ENCODE data around the gene SMG6.
"Not testable (repeated sequence)": the region's sequence is repeated elsewhere in the genome, so short reads cannot be mapped to it uniquely, and the experiment has no call there.

The SMG6 gene

DNA sequence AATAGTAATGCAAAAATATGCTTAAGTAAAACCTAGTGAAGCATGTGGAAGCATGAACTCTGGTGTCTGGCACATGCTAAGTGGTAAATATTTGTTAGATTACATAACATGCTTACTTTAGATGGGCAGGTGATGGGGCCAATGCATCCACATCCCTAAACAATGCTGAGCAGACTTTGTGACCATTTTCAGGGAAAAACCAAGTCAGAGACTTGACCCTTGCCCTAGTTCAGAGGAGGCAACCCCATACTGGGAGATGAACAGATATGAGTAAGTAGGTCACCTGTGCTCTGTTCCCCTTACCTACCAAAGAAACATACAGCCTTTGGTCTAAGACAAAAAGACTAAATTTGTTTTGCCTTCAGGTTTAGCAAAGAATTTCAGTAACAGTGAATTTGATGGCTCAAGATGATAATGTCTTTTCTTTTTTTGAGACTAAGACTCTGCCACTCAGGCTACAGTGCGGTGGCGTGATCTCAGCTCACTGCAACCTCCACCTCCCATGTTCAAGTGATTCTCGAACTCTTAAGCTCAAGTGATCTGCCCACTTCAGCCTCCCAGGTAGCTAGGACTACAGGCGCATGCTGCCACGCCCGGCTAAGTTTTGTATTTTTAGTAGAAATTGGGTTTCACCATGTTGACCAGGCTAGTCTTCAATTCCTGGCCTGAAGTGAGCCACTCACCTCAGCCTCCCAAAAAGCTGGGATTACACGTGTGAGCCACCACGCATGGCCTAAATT is 157.3 kb downstream of the SMG6 start:
- Histone ChIP-seq H4K20me1 (ENCODE audit: low read depth, low read length) (no peaks in the 10 kb centered on the region), H3K4me2 (ENCODE audit: low read depth, low read length, poor library complexity, severe bottlenecking) (no peak overlapping the region), H3K36me3 (ENCODE audit: low read length) (no peaks in the 10 kb centered on the region), H2AFZ (ENCODE audit: low read depth, low read length, severe bottlenecking) (no peak overlapping the region), H3K79me2 (ENCODE audit: insufficient read depth, low read length) (no peaks in the 10 kb centered on the region), H3K9ac (ENCODE audit: low read length) (no peak overlapping the region), H3F3A (ENCODE audit: insufficient read depth) (no peaks in the 10 kb centered on the region), H3K9me3 (ENCODE audit: insufficient read depth, low read length) (no peaks in the 10 kb centered on the region), H3K9me2 (replicated peaks; ENCODE audit: insufficient read depth, low read length) (no peaks in the 10 kb centered on the region), H3K27ac (ENCODE audit: low read depth, low read length) (no peak overlapping the region), H3K27me3 (ENCODE audit: low read length) (no peaks in the 10 kb centered on the region), H3K4me3 (ENCODE audit: insufficient read depth, low read length, poor library complexity, severe bottlenecking) (no peak overlapping the region)
- TF ChIP-seq EZH2phosphoT487 (conservative IDR thresholded peaks at IDR 0.05; ENCODE audit: low read length): no peak
- TF ChIP-seq, protein P1, sequence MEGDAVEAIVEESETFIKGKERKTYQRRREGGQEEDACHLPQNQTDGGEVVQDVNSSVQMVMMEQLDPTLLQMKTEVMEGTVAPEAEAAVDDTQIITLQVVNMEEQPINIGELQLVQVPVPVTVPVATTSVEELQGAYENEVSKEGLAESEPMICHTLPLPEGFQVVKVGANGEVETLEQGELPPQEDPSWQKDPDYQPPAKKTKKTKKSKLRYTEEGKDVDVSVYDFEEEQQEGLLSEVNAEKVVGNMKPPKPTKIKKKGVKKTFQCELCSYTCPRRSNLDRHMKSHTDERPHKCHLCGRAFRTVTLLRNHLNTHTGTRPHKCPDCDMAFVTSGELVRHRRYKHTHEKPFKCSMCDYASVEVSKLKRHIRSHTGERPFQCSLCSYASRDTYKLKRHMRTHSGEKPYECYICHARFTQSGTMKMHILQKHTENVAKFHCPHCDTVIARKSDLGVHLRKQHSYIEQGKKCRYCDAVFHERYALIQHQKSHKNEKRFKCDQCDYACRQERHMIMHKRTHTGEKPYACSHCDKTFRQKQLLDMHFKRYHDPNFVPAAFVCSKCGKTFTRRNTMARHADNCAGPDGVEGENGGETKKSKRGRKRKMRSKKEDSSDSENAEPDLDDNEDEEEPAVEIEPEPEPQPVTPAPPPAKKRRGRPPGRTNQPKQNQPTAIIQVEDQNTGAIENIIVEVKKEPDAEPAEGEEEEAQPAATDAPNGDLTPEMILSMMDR (IDR thresholded peaks at IDR 0.05; ENCODE audit: insufficient read depth, low read length, poor library complexity, severe bottlenecking): no peak

DNA sequence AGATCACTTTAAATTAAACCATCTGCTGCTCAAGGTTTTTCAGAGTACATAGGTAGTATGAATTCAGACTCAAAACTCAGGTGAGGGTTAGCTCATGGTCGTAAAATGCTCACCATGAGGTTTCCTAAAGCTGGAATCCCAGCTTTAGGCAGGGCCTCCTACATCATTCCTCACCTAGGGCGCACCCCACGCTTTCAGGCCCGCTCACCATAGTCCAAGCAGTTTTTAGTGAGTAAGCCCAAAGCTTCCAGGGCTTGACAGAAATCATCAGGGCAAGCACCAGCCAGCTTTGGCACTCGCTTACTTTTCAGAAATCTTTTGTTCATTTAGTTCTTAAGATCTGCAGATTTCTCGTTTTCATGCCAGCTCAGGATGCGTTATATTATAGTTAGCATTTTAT is 158.9 kb downstream of the SMG6 start:
- Histone ChIP-seq H3K9ac (ENCODE audit: low read length) (no peak overlapping the region), H3K9me2 (replicated peaks; ENCODE audit: insufficient read depth, low read length) (no peaks in the 10 kb centered on the region), H2AFZ (ENCODE audit: low read depth, low read length, severe bottlenecking) (no peak overlapping the region), H3F3A (ENCODE audit: insufficient read depth) (no peaks in the 10 kb centered on the region), H3K4me3 (ENCODE audit: insufficient read depth, low read length, poor library complexity, severe bottlenecking) (no peak overlapping the region), H3K27me3 (ENCODE audit: low read length) (no peaks in the 10 kb centered on the region), H3K27ac (ENCODE audit: low read depth, low read length) (no peak overlapping the region), H3K79me2 (ENCODE audit: insufficient read depth, low read length) (no peaks in the 10 kb centered on the region), H3K36me3 (ENCODE audit: low read length) (no peaks in the 10 kb centered on the region), H4K20me1 (ENCODE audit: low read depth, low read length) (no peaks in the 10 kb centered on the region), H3K9me3 (ENCODE audit: insufficient read depth, low read length) (no peaks in the 10 kb centered on the region), H3K4me2 (ENCODE audit: low read depth, low read length, poor library complexity, severe bottlenecking) (no peak overlapping the region)
- TF ChIP-seq EZH2phosphoT487 (conservative IDR thresholded peaks at IDR 0.05; ENCODE audit: low read length): no peak
- TF ChIP-seq, protein P1 (IDR thresholded peaks at IDR 0.05; ENCODE audit: insufficient read depth, low read length, poor library complexity, severe bottlenecking): no peak

DNA sequence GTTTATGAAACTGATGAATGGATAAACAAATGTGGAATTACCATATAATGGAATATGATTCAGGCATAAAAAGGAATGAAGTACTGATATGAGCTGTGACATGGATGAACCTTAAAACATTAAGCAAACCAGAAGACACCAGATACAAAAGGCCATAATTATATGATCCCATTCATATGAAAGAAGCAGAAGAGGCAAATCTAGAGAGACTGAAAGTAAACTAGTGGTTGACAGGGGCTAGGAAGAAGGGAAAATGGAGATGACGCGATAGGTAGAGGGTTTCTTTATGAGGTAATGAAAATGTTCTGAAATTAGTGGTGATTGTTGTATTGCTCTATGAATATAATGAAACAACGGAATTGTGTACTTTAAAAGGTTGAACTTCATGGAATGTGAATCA is 160.3 kb downstream of the SMG6 start:
- Histone ChIP-seq H3K9ac (ENCODE audit: low read length) (no peak overlapping the region), H3K9me3 (ENCODE audit: insufficient read depth, low read length) (no peaks in the 10 kb centered on the region), H3K79me2 (ENCODE audit: insufficient read depth, low read length) (no peaks in the 10 kb centered on the region), H2AFZ (ENCODE audit: low read depth, low read length, severe bottlenecking) (no peak overlapping the region), H3K4me3 (ENCODE audit: insufficient read depth, low read length, poor library complexity, severe bottlenecking) (no peak overlapping the region), H3K4me2 (ENCODE audit: low read depth, low read length, poor library complexity, severe bottlenecking) (no peak overlapping the region), H4K20me1 (ENCODE audit: low read depth, low read length) (no peaks in the 10 kb centered on the region), H3K27ac (ENCODE audit: low read depth, low read length) (no peak overlapping the region), H3K9me2 (replicated peaks; ENCODE audit: insufficient read depth, low read length) (no peaks in the 10 kb centered on the region), H3K36me3 (ENCODE audit: low read length) (no peaks in the 10 kb centered on the region), H3K27me3 (ENCODE audit: low read length) (no peaks in the 10 kb centered on the region), H3F3A (ENCODE audit: insufficient read depth) (no peaks in the 10 kb centered on the region)
- TF ChIP-seq, protein P1 (IDR thresholded peaks at IDR 0.05; ENCODE audit: insufficient read depth, low read length, poor library complexity, severe bottlenecking): no peak
- TF ChIP-seq EZH2phosphoT487 (conservative IDR thresholded peaks at IDR 0.05; ENCODE audit: low read length): no peak

- not testable (repeated sequence) for H3K4me3 ChIP-seq (ENCODE audit: insufficient read depth, low read length, poor library complexity, severe bottlenecking); H2AFZ ChIP-seq (ENCODE audit: low read depth, low read length, severe bottlenecking); H4K20me1 ChIP-seq (ENCODE audit: low read depth, low read length); H3K9ac ChIP-seq (ENCODE audit: low read length); H3K79me2 ChIP-seq (ENCODE audit: insufficient read depth, low read length); H3F3A ChIP-seq (ENCODE audit: insufficient read depth); H3K27ac ChIP-seq (ENCODE audit: low read depth, low read length); H3K4me2 ChIP-seq (ENCODE audit: low read depth, low read length, poor library complexity, severe bottlenecking); H3K36me3 ChIP-seq (ENCODE audit: low read length); H3K9me3 ChIP-seq (ENCODE audit: insufficient read depth, low read length); H3K9me2 ChIP-seq (replicated peaks; ENCODE audit: insufficient read depth, low read length); H3K27me3 ChIP-seq (ENCODE audit: low read length)
Measured at GRCh38 chr17:2142682-2143081, 160.9 kb downstream of the SMG6 start.
